ENCODE measurements around the gene PUM1. TPM values are rescaled to one million over a fixed set of nuclear protein-coding genes. Genes with fewer than 3 reads are reported as not detected.

Gene PUM1
- total and polyA plus RNA-seq, 2 donors (not counting 3 experiments of a cell fraction or from before 2014, with no cell fraction given), result 94.7 to 124 TPM

DNA sequence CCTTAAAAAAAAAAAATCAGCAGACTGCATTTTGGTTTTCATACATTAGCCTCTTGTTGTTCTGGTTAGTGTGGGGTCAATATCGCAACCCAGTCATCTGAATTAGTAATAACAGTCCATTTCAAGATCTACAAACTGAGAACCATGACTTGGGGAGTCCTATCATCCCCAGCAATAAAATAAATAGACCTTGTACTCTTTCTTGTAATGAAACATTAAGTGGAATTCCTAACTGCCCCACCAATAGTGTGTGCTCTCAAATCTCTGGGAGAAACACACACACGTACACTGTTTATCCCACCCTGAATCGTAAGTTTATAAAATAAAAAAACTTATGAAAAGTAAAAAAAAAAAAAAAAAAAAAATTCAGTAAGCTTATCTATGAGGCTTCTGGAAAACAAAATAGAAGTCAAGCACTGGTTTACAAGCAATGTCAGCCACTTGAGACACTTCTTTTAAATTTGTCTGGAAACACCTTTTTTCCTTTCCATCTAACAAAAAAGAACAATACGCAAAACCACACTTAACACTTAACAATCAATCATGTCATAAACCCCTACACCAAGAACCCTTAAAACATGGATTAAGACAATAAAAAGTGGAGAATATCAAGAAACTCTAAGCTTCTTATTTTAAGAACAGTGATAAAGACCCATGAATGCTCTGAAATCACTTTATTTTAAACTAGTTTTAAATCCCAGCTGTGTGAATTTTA lies 53.1 kb downstream of the PUM1 start:
- H2AFZ ChIP-seq (ENCODE audit: low read depth, low read length), result no peak overlapping the region
- H3K9me3 ChIP-seq (replicated peaks; ENCODE audit: control insufficient read depth, insufficient read depth, low read length), result no peaks in the 10 kb centered on the region
- ChIA-PET POLR2A (no interaction called here), CTCF (interaction anchor here (1.2 to 2.5 kb wide), 3 partner anchors 9 to 12 kb away, joined by 3 to 9 read pairs (median 4); no protein-coding TSS in a partner anchor)
- H3K9me1 ChIP-seq (replicated peaks; ENCODE audit: control insufficient read depth, extremely low read depth, insufficient read depth, low read length), result no peaks in the 10 kb centered on the region
- no peak for TF ChIP-seq POLR2AphosphoS5 (IDR thresholded peaks at IDR 0.05; ENCODE audit: insufficient read depth, low read depth, low read length)
- no peak for TF ChIP-seq JUN (IDR thresholded peaks at IDR 0.05; ENCODE audit: borderline replicate concordance, insufficient read depth, insufficient read length, low read depth)
- TF ChIP-seq, protein P1, sequence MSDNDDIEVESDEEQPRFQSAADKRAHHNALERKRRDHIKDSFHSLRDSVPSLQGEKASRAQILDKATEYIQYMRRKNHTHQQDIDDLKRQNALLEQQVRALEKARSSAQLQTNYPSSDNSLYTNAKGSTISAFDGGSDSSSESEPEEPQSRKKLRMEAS (IDR thresholded peaks at IDR 0.05; ENCODE audit: insufficient read depth, insufficient read length), result no peak
- TF ChIP-seq FOS (IDR thresholded peaks at IDR 0.05; ENCODE audit: borderline replicate concordance, insufficient read depth, low read length), result no peak
- TF ChIP-seq CTCF (IDR thresholded peaks at IDR 0.05; ENCODE audit: extremely low read depth in 1 of 2, insufficient read depth in 1 of 2, low read depth in 1 of 2, low read length in 2 of 2), result no peak
- TF ChIP-seq MYC (IDR thresholded peaks at IDR 0.05; ENCODE audit: low read depth, low read length), result no peak
- TF ChIP-seq GATA2 (IDR thresholded peaks at IDR 0.05; ENCODE audit: insufficient read depth, insufficient read length, low read depth, low read length), result no peak
- TF ChIP-seq EZH2 (IDR thresholded peaks at IDR 0.05; ENCODE audit: borderline replicate concordance, low read depth, low read length, severe bottlenecking), result no peak
- no peak for TF ChIP-seq POLR2A (IDR thresholded peaks at IDR 0.05; ENCODE audit: low read depth, low read length)
- intact Hi-C loops (cut with micrococcal nuclease) (no loop called here), dilution Hi-C loops (cut with MboI; ENCODE audit: extremely low pct_ligation_motif_present, low sequenced_read_pairs) (no loop called here)
- H3K9ac ChIP-seq (replicated peaks; ENCODE audit: extremely low read depth, insufficient read depth, low read length), result no peak overlapping the region
- no peak overlapping the region for H3K4me3 ChIP-seq (replicated peaks in 1 of 3; ENCODE audit: insufficient read depth in 1 of 3, low read depth in 1 of 3, low read length in 3 of 3)
- no peaks in the 10 kb centered on the region for H3K27me3 ChIP-seq (ENCODE audit: control insufficient read depth in 2 of 2, insufficient read depth in 2 of 2, low read length in 2 of 2)
- peaks cover 95% of the 10 kb centered on the region for H3K79me2 ChIP-seq (ENCODE audit: control insufficient read depth, insufficient read depth, low read length)
- H4K20me1 ChIP-seq (replicated peaks; ENCODE audit: control insufficient read depth, extremely low read depth, insufficient read depth, low read length), result peaks cover 29% of the 10 kb centered on the region
- H3K4me1 ChIP-seq (ENCODE audit: control insufficient read depth, extremely low read depth, insufficient read depth, low read length), result peaks cover 20% of the 10 kb centered on the region
- no peaks in the 10 kb centered on the region for H3K36me3 ChIP-seq (ENCODE audit: control insufficient read depth in 2 of 2, extremely low read depth in 1 of 2, insufficient read depth in 2 of 2, low read length in 2 of 2)
- H3K4me2 ChIP-seq (ENCODE audit: insufficient read depth, low read length), result no peak overlapping the region
- no peak for FAIRE-seq
- no peak overlapping the region for H3K27ac ChIP-seq (ENCODE audit: insufficient read depth, low read depth, low read length)
- DNase-seq (ENCODE audit: low read depth, low spot score), result no peak
- BruUV-seq (replicated peaks), result no TSS peak
